Renal pelvis (tissue), 4 donors: ENCODE data around the gene RGMA. TPM values are rescaled to one million over a fixed set of nuclear protein-coding genes. Genes with fewer than 3 reads are reported as not detected.

Source experiments
- DNase-seq: peaks from one replicate; pipeline ENCODE4 v3.0.0-alpha.2; 2013
- polyA plus RNA-seq, 3 donors: library from polyadenylated mRNA; unstranded; fragments of 120-200 nt; gene quantifications; one replicate each; pipeline ENCODE4 v1.2.1, GENCODE V29; 2013; ENCODE audit not compliant: insufficient read length in 3 of 3

Gene RGMA
- polyA plus RNA-seq, 3 donors = 7.3 to 12.2 (median 11.5) TPM

DNA sequence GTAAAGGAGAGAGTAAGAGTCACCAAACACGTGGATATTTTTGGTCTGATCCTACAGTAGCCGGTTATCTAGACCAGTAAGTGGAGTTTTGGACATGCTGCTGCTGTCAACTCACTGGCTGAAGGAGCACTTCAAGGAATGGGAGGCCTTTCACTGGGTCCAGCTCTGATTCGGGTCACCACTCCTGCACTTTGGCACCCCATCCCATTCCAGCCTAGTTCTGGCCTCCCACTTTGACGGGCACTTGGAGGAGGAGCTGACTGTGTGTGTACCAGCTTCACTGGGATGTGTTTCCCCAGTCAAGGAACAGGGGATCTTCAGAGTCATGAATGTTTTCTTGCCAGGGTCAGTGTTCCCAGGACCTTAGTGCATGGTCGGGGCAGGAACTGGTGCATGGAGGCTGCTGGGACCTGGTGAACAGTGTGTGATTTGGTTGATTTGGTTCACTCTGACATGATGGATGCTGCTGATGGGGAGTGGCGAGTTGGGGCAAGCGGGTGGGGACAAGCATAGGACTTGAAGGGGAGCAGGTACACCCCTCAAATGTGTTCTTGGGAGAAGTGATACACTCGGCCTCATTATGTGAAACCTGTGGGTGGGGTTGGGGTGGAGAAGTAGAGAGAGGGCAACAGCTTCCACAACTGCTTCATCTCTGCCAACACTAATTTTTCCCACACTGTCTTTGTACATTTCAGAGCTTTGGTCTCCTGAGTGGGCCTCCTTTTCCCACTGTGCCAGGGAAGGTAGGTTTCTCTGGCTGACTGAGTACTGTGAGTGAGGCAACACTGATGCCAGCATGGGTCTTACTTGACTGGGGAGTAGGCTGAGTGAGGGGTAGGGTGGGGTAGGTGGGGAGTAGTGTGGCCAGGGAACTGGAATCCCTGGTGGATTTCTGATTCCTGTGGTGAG is 64.0 kb downstream of the RGMA start:
- DNase-seq = no peak

DNA sequence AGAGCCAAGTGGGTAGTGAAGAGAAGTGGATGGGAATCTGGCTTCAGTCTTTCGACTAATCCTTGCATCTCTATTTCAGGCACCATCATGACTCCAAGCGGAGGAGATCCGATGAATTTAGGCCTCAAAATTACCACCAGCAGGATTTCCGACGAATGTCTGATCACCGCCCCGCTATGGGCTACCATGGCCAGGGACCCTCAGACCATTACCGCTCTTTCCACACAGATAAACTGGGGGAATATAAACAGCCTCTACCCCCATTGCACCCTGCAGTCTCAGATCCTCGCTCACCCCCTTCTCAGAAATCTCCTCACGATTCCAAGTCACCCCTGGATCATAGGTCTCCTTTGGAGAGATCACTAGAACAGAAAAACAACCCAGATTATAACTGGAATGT is 64.7 kb downstream of the RGMA start:
- DNase-seq = no peak

DNA sequence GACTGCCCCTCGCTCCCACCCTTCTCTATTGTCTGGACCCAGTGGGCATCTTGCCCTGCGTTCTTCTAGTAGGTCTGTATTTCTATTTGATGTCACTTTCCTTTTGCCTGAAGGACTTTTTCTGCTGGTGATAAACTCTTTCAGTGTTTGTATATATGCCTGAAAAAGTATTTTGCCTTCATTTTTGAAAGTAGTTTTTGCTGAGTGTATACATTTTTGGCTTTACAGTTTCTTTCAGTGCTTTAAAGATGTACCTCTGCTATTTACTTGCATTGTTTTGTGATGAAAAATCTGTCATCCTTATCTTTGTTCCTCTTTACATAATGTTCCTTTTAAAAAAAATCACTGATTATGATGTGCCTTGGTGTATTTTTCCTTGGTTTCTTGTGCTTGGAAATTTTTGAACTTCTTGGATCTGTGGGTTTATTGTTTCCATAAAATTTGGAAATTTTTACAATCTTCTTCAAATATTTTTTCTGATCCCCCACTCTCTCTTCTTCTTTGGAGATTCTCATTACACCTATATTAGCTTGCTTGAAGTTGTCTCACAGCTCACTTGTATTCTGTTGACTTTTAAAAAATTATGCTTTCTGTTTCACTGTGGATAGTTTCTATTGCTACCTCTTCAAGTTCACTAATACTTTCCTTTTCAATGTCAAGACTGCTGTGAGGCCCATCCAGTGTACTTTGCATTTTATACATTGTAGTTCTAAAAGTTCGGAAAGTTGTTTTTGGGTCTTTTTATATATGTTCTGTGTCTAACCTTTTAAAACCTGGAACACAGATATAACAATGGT is 67.8 kb downstream of the RGMA start:
- no peak for DNase-seq

DNA sequence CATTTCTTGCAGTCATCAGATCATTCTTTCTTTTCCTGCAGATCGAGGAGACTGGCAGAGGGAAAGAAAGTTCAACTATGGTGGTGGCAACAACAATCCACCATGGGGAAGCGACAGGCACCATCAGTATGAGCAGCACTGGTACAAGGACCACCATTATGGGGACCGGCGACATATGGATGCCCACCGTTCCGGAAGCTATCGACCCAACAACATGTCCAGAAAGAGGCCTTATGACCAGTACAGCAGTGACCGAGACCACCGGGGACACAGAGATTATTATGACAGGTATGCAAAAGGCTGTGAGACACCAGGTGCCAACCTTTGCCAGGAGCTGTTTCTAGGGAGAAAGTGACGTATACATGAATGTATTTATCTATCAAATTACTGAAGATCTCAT is 69.0 kb downstream of the RGMA start:
- DNase-seq = no peak

DNA sequence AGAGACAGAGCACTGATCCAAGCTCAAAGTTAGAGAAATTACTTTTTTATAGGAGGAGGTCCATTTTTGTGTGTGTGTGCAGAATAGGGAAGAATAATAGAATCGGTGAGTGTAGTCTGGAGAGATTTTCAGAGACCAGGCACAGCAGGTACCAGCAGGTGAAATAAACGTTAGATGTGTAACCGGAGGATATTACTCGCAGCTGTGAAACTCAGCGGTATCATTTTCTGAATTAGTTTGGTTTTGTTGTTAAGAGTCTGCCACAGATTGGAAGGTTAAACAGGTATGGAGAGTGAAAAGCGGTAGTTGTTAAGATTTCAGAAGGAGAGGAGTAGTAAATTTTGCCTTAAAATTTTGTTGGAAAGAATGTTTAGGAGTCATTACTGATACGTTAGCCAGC is 69.9 kb downstream of the RGMA start:
- DNase-seq = no peak

DNA sequence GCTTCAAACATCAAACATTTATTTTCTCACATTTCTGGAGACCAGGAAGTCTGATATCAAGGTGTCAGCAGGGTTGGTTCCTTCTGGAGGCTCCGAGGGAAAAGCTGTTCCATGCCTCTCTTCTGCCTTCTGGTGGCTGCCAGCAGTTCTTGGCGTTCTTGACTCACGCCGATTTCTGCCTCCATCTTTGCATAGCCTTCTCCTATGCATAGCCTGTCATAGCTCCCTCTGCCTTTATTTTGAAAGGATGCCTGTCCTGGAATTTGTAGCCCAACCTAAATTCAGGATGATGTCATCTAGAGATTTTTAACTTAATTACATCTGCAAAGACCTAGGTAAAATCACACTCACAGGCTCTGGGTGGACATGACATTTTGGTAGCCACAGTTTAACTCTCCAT is 70.4 kb downstream of the RGMA start:
- DNase-seq = no peak

DNA sequence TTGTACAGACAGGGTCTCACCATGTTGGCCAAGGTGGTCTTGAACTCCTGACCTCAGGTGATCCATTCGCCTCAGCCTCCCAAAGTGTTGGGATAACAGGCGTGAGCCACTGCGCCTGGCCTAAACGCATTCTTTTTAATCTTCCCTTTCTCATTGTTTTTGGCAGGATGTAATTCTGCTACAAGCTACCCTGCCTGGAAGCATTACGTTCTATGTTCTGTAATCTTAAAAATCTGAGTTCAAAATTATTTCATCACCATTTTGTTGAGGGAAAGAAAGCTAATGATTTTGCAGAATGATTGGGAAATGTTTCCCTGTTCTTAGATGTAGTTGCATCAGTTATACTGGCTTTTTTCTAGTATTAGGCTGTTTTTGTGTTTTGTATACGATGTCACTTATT is 71.5 kb downstream of the RGMA start:
- DNase-seq = no peak

DNA sequence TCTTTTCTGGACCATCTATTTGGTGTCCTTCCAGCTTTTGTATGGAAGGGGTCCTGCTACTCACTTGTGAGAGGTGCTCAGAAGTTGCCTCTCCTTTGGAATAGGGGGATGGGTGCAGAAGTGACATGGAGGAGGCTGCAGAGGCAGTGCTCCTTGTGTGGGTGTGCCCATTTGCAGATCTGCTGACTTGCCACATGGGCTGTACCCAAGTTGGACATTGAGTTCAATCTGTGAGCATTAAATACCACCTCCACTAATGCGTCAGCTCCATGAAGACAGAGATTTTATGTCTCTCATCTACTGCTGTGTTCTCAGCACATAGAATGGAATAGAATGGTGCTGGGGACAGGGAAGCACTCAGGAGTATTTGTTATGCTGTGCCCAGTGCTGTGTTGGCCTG is 76.2 kb downstream of the RGMA start:
- DNase-seq = no peak

DNA sequence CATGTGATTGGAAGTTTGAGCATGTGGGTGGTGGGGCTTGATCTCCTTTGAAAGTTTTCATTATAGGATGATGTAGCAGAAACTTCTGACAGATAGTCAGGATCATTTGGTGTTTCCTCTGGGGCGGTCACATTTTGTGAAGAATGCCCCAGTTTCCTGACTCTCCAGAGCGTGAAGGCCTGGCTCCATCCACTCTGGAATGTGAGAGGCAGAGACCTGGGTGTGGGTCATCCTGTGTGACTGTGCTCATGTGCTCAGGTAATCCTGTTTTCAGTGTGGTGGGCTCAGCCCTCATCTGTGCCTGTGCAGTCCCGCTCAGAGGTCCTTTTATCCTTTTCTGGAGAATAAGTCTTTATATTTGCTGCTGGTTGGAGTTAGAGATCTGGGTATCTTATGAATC is 81.0 kb downstream of the RGMA start:
- DNase-seq = no peak

DNA sequence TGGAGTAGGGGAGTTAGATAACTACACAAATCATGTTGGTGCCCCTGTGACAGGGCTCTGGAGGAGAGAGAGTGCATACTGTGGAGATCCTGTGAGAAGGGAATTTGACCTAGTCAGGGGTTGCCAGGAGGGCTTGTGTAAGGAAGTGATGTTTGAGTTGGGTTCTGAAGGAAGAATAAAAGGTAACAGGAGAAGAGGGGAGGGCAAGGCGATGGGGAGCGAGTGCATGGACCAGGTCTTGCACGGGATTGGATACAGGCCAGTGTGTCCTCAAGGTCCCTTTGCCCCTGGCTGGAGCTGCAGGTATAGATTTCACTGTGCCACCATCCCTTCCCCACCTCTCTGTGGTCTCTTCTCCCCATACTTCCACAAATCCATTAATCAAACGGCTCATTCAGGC is 83.9 kb downstream of the RGMA start:
- no peak for DNase-seq

DNA sequence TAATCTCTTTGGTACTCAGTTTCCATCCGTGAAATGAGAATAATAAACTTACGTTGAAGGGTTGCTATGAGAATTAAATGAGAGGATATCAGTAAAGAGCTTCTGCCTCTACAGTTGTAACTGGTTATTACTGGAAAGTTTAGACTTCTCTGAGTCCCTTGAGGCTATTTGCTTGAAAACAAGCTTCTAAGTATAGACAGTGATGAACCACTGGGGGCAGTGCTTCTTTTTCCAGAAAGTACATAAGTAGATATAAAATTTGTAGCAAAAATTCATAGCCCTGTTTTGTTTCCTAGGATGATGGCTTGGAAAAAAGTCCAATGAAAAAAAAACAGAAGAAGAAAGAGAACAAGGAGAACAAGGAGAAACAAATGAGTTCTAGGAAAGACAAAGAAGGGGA is 87.1 kb downstream of the RGMA start:
- no peak for DNase-seq

DNA sequence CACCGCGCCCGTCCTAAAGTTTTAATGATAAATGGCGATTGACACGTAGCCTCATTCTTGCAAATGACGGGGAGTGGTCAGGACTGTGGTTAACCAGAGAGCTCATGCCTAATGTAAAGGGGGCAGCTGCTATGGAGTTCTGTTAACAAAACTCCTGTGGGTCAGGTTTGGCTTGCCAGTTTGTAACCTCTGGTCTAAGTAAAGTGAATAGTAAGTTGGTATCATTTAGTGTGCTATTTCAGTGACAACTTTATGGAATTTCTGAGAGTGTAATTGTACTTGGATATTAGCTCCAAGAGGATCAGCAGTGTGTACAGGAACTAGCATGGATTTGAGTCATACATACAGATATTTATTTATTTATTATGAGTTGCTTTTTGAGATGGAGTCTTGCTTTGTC is 87.9 kb downstream of the RGMA start:
- DNase-seq = no peak

DNA sequence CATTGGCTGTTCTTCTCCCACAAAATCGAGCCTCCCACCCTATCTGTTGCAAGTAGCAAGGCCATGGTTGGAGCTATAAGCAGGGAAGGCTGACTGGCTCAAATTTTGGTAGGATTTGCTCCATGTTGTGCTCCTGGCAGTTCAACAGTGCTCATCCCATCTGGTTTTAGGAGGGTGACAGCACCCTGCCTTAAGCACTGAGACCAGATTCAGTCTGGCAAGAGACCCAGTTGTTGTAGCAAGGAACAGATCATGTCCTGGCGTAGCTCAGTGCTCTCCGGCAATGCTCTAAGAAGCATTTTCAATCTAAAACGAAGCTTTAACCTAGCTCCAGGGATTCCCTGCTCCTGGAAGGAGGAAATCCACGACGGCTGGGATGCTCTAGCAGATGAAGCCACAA is 91.2 kb downstream of the RGMA start:
- no peak for DNase-seq

DNA sequence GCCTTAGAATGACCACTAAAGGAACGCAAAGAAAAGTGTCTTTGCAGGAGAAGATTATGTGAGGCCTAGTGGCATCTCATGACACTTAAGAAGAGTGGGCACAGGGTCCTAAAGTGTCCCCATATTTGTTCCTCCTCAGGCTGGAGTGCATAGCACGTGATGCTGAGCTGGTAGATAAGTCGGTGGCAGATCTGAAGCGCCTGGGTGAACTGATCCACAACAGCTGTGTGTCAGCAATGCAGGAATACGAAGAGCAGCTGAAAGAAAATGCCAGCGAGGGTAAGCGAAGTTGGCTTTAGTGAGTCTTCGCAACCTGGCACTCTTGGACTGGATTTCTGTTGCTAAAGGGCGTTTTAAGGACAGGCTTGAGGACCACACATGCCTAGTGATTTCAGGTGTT is 96.3 kb downstream of the RGMA start:
- no peak for DNase-seq

DNA sequence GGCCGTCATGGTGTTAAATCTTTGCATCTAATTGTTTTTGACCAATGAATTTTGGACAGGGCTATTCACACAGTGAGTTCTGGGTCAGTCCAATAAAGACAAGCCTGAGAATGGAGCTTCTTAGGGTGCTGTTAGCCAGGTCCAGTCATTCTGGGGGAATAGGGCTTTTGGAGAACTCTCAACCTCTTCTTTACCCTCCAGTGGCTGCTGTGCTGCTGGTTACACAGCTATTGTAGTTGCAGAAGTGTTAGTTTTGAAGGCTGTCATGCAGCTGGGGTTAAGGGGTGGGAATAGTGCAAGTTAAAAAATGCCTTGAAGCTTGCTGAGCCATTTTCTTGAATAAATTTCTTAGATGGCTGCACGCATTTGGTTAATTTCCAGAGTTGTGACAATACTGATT is 99.0 kb downstream of the RGMA start:
- no peak for DNase-seq

DNA sequence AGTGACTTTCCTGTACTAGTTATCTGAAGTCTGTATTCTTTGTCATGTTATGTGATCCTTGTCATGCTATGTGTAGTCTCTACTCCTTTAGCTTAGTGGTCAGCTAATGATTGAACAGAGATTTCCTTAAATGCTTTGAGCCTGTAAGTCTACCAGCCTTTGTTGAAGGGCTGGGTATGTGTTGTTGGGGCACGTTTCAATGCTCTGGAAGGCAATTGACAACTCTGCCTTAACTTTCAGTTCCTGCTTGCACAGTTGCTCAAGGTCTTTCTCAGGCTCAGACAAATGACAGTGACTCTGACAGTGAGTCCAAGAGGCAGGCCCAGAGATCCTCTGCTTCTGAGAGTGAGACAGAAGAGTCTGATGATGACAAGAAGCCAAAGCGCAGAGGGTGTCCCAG is 99.5 kb downstream of the RGMA start:
- DNase-seq = no peak

Other genes starting within 250 kb of the RGMA start
- gene CHD2, start 188.9 kb downstream of the RGMA start, polyA plus RNA-seq = 100 to 1,000 TPM; 106 to 140 (median 131) TPM